Neutrophil (primary cell): ENCODE data around the gene SLC3A2.
A peak's percentile ranks its signal among the peaks of the same experiment; 100 is the strongest.

ENCODE experiments used
- H3K27ac ChIP-seq: fragments of 200-600 bp; sonication (generic); 2 replicates; pipeline ENCODE4 v1.5.1; 2016; ENCODE audit warnings: mild to moderate bottlenecking, moderate library complexity
- H3K27me3 ChIP-seq: fragments of 200-600 bp; sonication (generic); 2 replicates; pipeline ENCODE4 v1.6.0; 2016; ENCODE audit warnings: mild to moderate bottlenecking
- H3K36me3 ChIP-seq: fragments of 200-600 bp; sonication (generic); 2 replicates; pipeline ENCODE4 v1.5.1; 2017
- H3K4me1 ChIP-seq, 2 experiments: fragments of 200-600 bp in 1 of 2; sonication (generic) in 1 of 2; 1 replicate in 1 of 2; 2 replicates in 1 of 2; pipeline versions ENCODE4 v1.5.1 to v1.6.1; 2013 to 2016; ENCODE audit warnings: low read depth in 1 of 2, low read length in 1 of 2, mild to moderate bottlenecking in 1 of 2, moderate library complexity in 1 of 2; ENCODE audit not compliant: control insufficient read depth in 1 of 2, insufficient read depth in 1 of 2
- H3K4me3 ChIP-seq, 2 experiments: fragments of 200-600 bp in 1 of 2; sonication (generic) in 1 of 2; 1 replicate in 1 of 2; 2 replicates in 1 of 2; pipeline ENCODE4 v1.5.1; 2013 to 2016; ENCODE audit warnings: low read depth in 1 of 2, low read length in 1 of 2, mild to moderate bottlenecking in 1 of 2, moderate library complexity in 1 of 2
- H3K9me3 ChIP-seq: fragments of 200-600 bp; sonication (generic); 2 replicates; pipeline ENCODE4 v1.5.1; 2016
- CTCF ChIP-seq: fragments of 200-600 bp; sonication (generic); IDR thresholded peaks from 2 replicates; pipeline ENCODE4 v1.5.1; 2016; ENCODE audit warnings: antibody characterized with exemption

The SLC3A2 gene

GRCh38 chr11:62880803-62881578 lies at the start of gene SLC3A2:
Gene SLC3A2 (plus strand): TSS chr11:62880896. CDS start chr11:62881024, 128 bp downstream.
- peak; percentile 89 for TF ChIP-seq CTCF
- Histone ChIP-seq H3K27me3 (no peaks in the 10 kb centered on the region), H3K4me3 (peak within 1 kb of the TSS; percentile 76 to 90), H3K36me3 (peaks cover 27% of the 10 kb centered on the region), H3K27ac (peak within 1 kb of the TSS; percentile 89), H3K9me3 (no peaks in the 10 kb centered on the region), H3K4me1 (peaks cover 24 to 28% of the 10 kb centered on the region in 2 experiments)

GRCh38 chr11:62830904-62831519 lies 49.7 kb upstream of the SLC3A2 start:
- H3K27me3 ChIP-seq: no peaks in the 10 kb centered on the region
- no peaks in the 10 kb centered on the region for H3K9me3 ChIP-seq
- H3K4me1 ChIP-seq: peaks cover 25 to 27% of the 10 kb centered on the region in 2 experiments
- no peak for TF ChIP-seq CTCF
- H3K36me3 ChIP-seq: peaks cover 30% of the 10 kb centered on the region
- H3K4me3 ChIP-seq: peak overlapping the region; percentile 77 to 97
- H3K27ac ChIP-seq: peak overlapping the region; percentile 97

- H3K27ac ChIP-seq: peak within 1 kb of the TSS; percentile 97
Observed at GRCh38 chr11:62831520-62832335, 49.0 kb upstream of the SLC3A2 start, which contains the start of gene STX5. Gene STX5 (minus strand): TSS chr11:62832051. CDS start chr11:62831243, 808 bp downstream.

GRCh38 chr11:62832336-62833234 lies 48.1 kb upstream of the SLC3A2 start, which contains the start of gene TEX54:
Gene TEX54 (minus strand): TSS chr11:62832841.
- no peak for TF ChIP-seq CTCF
- H3K36me3 ChIP-seq: peaks cover 15% of the 10 kb centered on the region
- no peaks in the 10 kb centered on the region for H3K27me3 ChIP-seq
- H3K27ac ChIP-seq: peak within 1 kb of the TSS; percentile 97
- H3K4me3 ChIP-seq: peak within 1 kb of the TSS; percentile 77 to 97
- H3K9me3 ChIP-seq: no peaks in the 10 kb centered on the region
- H3K4me1 ChIP-seq: peaks cover 25 to 27% of the 10 kb centered on the region in 2 experiments

More at GRCh38 chr11:62831520-62832335, 49.0 kb upstream of the SLC3A2 start, which contains the start of gene STX5:
- H3K4me1 ChIP-seq: peaks cover 25 to 27% of the 10 kb centered on the region in 2 experiments
- H3K36me3 ChIP-seq: peaks cover 23% of the 10 kb centered on the region
- H3K4me3 ChIP-seq: peak within 1 kb of the TSS; percentile 77 to 97
- TF ChIP-seq CTCF: peak; percentile 35
- H3K27me3 ChIP-seq: no peaks in the 10 kb centered on the region
- no peaks in the 10 kb centered on the region for H3K9me3 ChIP-seq
